Liver (tissue), 9 donors: ENCODE results near the gene BRINP1. TPM values are rescaled to one million over a fixed set of nuclear protein-coding genes. Genes with fewer than 3 reads are reported as not detected.

Source experiments
- DNase-seq: peaks from one replicate; pipeline ENCODE4 v3.0.0-alpha.2; 2017; ENCODE audit warnings: low spot score
- H3K27ac ChIP-seq, 2 donors: one replicate each; pipeline ENCODE4 v1.7.0; 2013; ENCODE audit warnings: inconsistent platforms in 2 of 2, low read length in 2 of 2, control low read depth in 1 of 2, low read depth in 1 of 2, mild to moderate bottlenecking in 1 of 2
- H3K27me3 ChIP-seq, 4 donors: one replicate each; pipeline versions ENCODE4 v1.6.1 to v1.7.0; 2013; ENCODE audit warnings: low read length in 3 of 4, inconsistent platforms in 1 of 4, mild to moderate bottlenecking in 1 of 4, moderate library complexity in 1 of 4; ENCODE audit not compliant: control insufficient read depth in 4 of 4, insufficient read depth in 4 of 4
- H3K36me3 ChIP-seq, 4 donors: one replicate each; pipeline versions ENCODE4 v1.6.1 to v1.7.0; 2013; ENCODE audit warnings: low read length in 3 of 4, mild to moderate bottlenecking in 3 of 4, low read depth in 1 of 4, moderate library complexity in 1 of 4; ENCODE audit not compliant: control insufficient read depth in 4 of 4, insufficient read depth in 3 of 4
- H3K4me1 ChIP-seq, 4 donors: one replicate each; pipeline versions ENCODE4 v1.6.1 to v1.7.0; 2013; ENCODE audit warnings: low read length in 3 of 4, mild to moderate bottlenecking in 3 of 4, moderate library complexity in 1 of 4; ENCODE audit not compliant: control insufficient read depth in 4 of 4, insufficient read depth in 4 of 4
- H3K4me3 ChIP-seq, 3 donors: one replicate each; pipeline versions ENCODE4 v1.6.1 to v1.7.0; 2013; ENCODE audit warnings: low read length in 3 of 3, control low read depth in 1 of 3, low read depth in 1 of 3, mild to moderate bottlenecking in 1 of 3
- H3K9ac ChIP-seq, 2 donors: one replicate each; pipeline ENCODE4 v1.7.0; 2013; ENCODE audit warnings: low read length in 2 of 2, mild to moderate bottlenecking in 2 of 2, moderate library complexity in 2 of 2, control low read depth in 1 of 2, low read depth in 1 of 2
- H3K9me3 ChIP-seq, 4 donors: one replicate each; pipeline versions ENCODE4 v1.6.1 to v1.7.0; 2013; ENCODE audit warnings: low read length in 3 of 4; ENCODE audit not compliant: control insufficient read depth in 4 of 4
- ATF3 ChIP-seq: IDR thresholded peaks from 2 replicates; pipeline ENCODE4 v1.6.1; 2016; ENCODE audit warnings: antibody characterized with exemption
- EGR1 ChIP-seq, 2 donors: IDR thresholded peaks; 2 replicates each; pipeline ENCODE4 v1.6.1; 2016 to 2018; ENCODE audit warnings: antibody characterized with exemption in 2 of 2, low read depth in 2 of 2
- FOXA1 ChIP-seq: IDR thresholded peaks from 2 replicates; pipeline ENCODE4 v1.6.1; 2016; ENCODE audit warnings: antibody characterized with exemption
- FOXA2 ChIP-seq: IDR thresholded peaks from 2 replicates; pipeline ENCODE4 v1.6.1; 2016; ENCODE audit warnings: antibody characterized with exemption
- GABPA ChIP-seq, 2 donors: IDR thresholded peaks in 1 of 2; conservative IDR thresholded peaks in 1 of 2; 2 replicates each; pipeline ENCODE4 v1.6.1; 2016; ENCODE audit warnings: antibody characterized with exemption in 2 of 2, mild to moderate bottlenecking in 1 of 2, moderate library complexity in 1 of 2
- HNF4G ChIP-seq: IDR thresholded peaks from 2 replicates; pipeline ENCODE4 v1.6.1; 2016; ENCODE audit warnings: antibody characterized with exemption
- JUND ChIP-seq, 2 donors: IDR thresholded peaks; 2 replicates each; pipeline ENCODE4 v1.6.1; 2016; ENCODE audit warnings: antibody characterized with exemption in 2 of 2
- NR2F2 ChIP-seq: IDR thresholded peaks from 2 replicates; pipeline ENCODE4 v1.6.1; 2016; ENCODE audit warnings: antibody characterized with exemption
- RAD21 ChIP-seq, 2 donors: IDR thresholded peaks; 2 replicates each; pipeline ENCODE4 v1.6.1; 2016; ENCODE audit warnings: antibody characterized with exemption in 2 of 2, mild to moderate bottlenecking in 2 of 2
- REST ChIP-seq: IDR thresholded peaks from 2 replicates; pipeline ENCODE4 v1.6.1; 2016; ENCODE audit warnings: antibody characterized with exemption, mild to moderate bottlenecking
- RXRA ChIP-seq, 2 donors: IDR thresholded peaks; 2 replicates each; pipeline ENCODE4 v1.6.1; 2017 to 2018; ENCODE audit warnings: antibody characterized with exemption in 2 of 2, mild to moderate bottlenecking in 1 of 2
- SP1 ChIP-seq: IDR thresholded peaks from 2 replicates; pipeline ENCODE4 v1.6.1; 2018; ENCODE audit warnings: antibody characterized with exemption, mild to moderate bottlenecking
- TAF1 ChIP-seq: conservative IDR thresholded peaks from 2 replicates; pipeline ENCODE4 v1.6.1; 2016; ENCODE audit warnings: antibody characterized with exemption, mild to moderate bottlenecking
- YY1 ChIP-seq: IDR thresholded peaks from 2 replicates; pipeline ENCODE4 v1.6.1; 2016; ENCODE audit warnings: antibody characterized with exemption, mild to moderate bottlenecking
- ZBTB33 ChIP-seq: IDR thresholded peaks from 2 replicates; pipeline ENCODE4 v1.6.1; 2016; ENCODE audit warnings: antibody characterized with exemption
- WGBS: extraction: QIAGEN DNeasy Blood & Tissue Kit; methylation state at CpG from one replicate; pipeline ENCODE4 v1.1.7; 2013; 5-methylcytosine and 5-hydroxymethylcytosine counted together
- polyA plus RNA-seq, 2 donors: library from polyadenylated mRNA; stranded (reverse) in 1 of 2; unstranded in 1 of 2; fragments of 200-250 nt in 1 of 2; fragments of >200 nt in 1 of 2; fragmentation: Nextera tagmentation in 1 of 2; extraction: Ambion mirVana in 1 of 2; gene quantifications; one replicate each; pipeline versions ENCODE4 v1.2.1 to v1.2.3, GENCODE V29; 2013 to 2015
- total RNA-seq, 2 donors: library from RNA; depleted of rRNA; stranded (reverse); fragments of >200 nt; gene quantifications; one replicate each; pipeline ENCODE4 v1.2.3, GENCODE V29; 2014
- TF ChIP-seq, protein P1 (sequence below): IDR thresholded peaks from 2 replicates; pipeline ENCODE4 v1.6.1; 2016; ENCODE audit warnings: antibody characterized with exemption
- donor health status: healthy.
- donor health status: healthy.
- donor health status: healthy.
- donor health status: healthy.
- donor health status: healthy.

BRINP1 gene
- total and polyA plus RNA-seq, 4 donors = under 0.01 to 0.43 (median 0.18) TPM

DNA sequence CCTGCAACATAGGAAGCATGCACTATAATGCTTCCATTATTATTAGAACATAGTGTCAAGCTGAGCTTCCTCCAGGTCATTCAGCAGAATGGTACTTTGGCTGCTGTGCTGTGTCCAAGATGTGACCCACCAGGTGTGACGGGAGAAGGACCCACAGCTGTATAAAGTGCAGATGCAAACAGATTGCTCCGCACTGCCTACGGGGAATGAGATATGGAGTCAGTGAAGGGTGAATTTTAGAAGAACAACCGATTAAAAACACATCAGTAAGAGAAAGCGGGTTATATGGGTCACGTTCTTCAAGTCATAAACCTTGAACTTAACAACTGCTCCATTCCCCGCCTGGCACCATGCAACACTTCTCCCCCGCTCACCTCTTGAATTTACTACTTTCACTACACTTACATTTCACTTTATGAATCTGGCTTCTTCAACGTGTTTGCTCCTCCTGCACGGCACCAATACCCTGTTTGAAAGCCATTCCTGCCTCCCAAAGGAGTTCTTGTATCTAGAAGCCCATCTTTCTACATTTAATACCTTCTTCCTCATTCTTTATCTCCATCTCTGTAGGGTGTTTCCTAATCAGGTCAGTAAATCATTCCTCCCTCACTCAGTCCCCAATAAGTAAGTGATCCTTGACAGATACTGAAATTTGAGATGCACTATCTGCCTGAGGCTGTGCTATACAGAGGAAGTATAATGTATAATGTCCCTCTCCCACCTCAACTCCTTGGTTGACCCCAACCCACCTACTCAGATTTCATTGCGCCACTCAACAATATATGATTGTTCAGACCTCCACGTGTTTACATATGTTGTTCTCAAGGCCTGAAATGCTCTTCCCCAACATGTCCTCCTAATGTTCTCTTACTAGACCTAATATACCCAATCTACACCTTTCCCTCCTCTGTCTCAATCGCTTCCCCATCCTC lies 25.9 kb downstream of the BRINP1 start (continued):
- no peak for TF ChIP-seq ZBTB33
- no peak for TF ChIP-seq EGR1 (IDR thresholded peaks at IDR 0.05; ENCODE audit: low read depth in 2 of 2)
- no peak for TF ChIP-seq YY1
- no peak for TF ChIP-seq FOXA2

- 67% methylated on average over 3 of the region's 3 CpGs for WGBS
- TF ChIP-seq RXRA (IDR thresholded peaks at IDR 0.05) = no peak
- TF ChIP-seq GABPA (IDR thresholded peaks at IDR 0.05 in 1 of 2, conservative IDR thresholded peaks at IDR 0.05 in 1 of 2) = no peak
- TF ChIP-seq REST = no peak
- TF ChIP-seq FOXA1 = no peak
- TF ChIP-seq ZBTB33 = no peak
- no peak for TF ChIP-seq SP1
- TF ChIP-seq, protein P1, sequence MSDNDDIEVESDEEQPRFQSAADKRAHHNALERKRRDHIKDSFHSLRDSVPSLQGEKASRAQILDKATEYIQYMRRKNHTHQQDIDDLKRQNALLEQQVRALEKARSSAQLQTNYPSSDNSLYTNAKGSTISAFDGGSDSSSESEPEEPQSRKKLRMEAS = no peak
- TF ChIP-seq HNF4G = no peak
- no peak for TF ChIP-seq NR2F2
- TF ChIP-seq ATF3 = no peak
- TF ChIP-seq TAF1 = no peak
- no peak for TF ChIP-seq RAD21 (IDR thresholded peaks at IDR 0.05)
- no peak for TF ChIP-seq FOXA2
- no peak for TF ChIP-seq YY1
- TF ChIP-seq JUND (IDR thresholded peaks at IDR 0.05) = no peak
- DNase-seq = no peak
Observed at GRCh38 chr9:119339056-119339455, 30.2 kb downstream of the BRINP1 start.

More at GRCh38 chr9:119339056-119339455, 30.2 kb downstream of the BRINP1 start:
- H3K9me3 ChIP-seq = no peaks in the 10 kb centered on the region
- no peak overlapping the region for H3K27ac ChIP-seq
- H3K36me3 ChIP-seq = no peaks in the 10 kb centered on the region
- H3K4me1 ChIP-seq = no peaks in the 10 kb centered on the region
- no peak overlapping the region for H3K9ac ChIP-seq
- H3K27me3 ChIP-seq = no peaks in the 10 kb centered on the region
- no peak overlapping the region for H3K4me3 ChIP-seq
